Tracheal epithelial cell (primary cell): Measurements from ENCODE around the gene GJA1. TPM values are rescaled to one million over a fixed set of nuclear protein-coding genes. Genes with fewer than 3 reads are reported as not detected.

Source experiments
- total RNA-seq: library from RNA; depleted of rRNA; stranded (reverse); fragments of >200 nt; gene quantifications from 2 replicates; pipeline ENCODE4 v1.2.1, GENCODE V29; 2014

The GJA1 gene
- total RNA-seq = 123 and 152 TPM in 2 replicates

DNA sequence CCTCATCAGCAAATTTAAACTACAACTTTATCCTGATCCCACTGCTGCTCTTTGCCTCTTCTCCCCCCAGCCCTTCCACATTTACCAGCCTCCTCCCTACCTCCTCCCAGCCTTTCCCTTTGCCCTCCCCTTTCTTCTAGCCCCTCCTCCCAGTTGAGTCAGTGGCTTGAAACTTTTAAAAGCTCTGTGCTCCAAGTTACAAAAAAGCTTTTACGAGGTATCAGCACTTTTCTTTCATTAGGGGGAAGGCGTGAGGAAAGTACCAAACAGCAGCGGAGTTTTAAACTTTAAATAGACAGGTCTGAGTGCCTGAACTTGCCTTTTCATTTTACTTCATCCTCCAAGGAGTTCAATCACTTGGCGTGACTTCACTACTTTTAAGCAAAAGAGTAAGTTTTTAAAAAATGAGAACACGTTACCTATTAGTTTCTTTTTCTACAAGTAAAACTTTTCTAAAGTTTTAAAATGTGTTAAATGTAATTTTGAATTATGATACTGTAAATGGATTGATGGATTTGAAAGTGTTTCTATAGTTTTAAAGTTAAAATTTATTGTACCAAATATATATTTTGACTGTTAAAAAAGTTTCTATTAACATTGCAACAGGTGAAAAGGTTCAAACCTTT lies at the start of gene GJA1:
Gene GJA1 (plus strand): TSS at position 203 of the 626 bp plus-strand sequence. CDS start 11,202 bp downstream, outside the sequence.

Other genes with a start within 250 kb of the GJA1 start
- 7.5 and 8.3 TPM in 2 replicates for gene TBC1D32, start 101.2 kb upstream of the GJA1 start, total RNA-seq